SK-MEL-5 (cell line): ENCODE results near the gene PLA2G4B. TPM values are rescaled to one million over a fixed set of nuclear protein-coding genes. Genes with fewer than 3 reads are reported as not detected.

Experiments used
- DNase-seq: peaks from one replicate; pipeline ENCODE4 v3.0.0-alpha.2; 2016; ENCODE audit warnings: low read depth, low spot score
- in situ Hi-C: cut with HindIII; loops from 2 replicates; pipeline ENCODE4 v1.10.0; 2016; ENCODE audit warnings: low sequenced_read_pairs, high pct_unique_total_duplicates, low pct_unique_long_range_greater_than_20kb
- total RNA-seq: library from RNA; depleted of rRNA; stranded (reverse); fragments of >200 nt; shearing (Covaris generic); gene quantifications from 2 replicates; pipeline ENCODE4 v1.2.3, GENCODE V29; 2014

PLA2G4B gene
- total RNA-seq, 1 experiment from 2014 or later, result 3.1 TPM

DNA sequence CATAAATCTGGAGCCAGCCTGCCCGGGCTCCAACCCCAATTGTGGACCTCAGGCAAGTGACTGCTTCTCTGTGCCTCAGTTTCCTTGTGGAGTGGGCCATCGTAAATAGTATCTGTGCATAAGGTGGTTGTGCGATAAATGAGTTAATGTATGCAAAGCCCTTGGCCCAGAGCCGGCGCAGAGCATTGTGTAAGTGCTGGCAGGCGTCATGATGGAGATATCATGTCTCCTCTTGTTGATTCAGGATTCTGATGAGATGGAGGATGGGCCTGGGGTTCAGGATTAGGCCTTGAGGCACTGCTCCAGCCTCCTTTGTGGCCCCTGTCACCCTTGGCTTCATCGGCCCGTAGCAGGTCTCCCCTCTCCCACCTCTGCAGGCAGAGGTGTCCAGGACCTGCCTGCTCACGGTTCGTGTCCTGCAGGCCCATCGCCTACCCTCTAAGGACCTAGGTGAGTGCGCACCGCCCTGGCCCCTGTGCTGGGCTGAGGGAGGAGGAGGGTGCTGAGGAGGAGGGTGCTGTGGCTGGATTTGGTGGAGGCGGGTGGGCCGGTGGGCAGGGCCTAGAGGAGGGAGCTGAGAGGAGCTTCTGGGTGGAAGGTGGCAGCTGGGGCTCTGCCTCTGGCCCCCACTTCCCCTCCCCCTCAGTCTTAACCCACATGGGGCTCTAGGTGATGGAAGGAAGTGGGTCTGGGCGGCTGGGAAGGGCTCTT, 1.3 kb downstream of the PLA2G4B start:
- DNase-seq, result no peak
- in situ Hi-C loops, result no loop called here

DNA sequence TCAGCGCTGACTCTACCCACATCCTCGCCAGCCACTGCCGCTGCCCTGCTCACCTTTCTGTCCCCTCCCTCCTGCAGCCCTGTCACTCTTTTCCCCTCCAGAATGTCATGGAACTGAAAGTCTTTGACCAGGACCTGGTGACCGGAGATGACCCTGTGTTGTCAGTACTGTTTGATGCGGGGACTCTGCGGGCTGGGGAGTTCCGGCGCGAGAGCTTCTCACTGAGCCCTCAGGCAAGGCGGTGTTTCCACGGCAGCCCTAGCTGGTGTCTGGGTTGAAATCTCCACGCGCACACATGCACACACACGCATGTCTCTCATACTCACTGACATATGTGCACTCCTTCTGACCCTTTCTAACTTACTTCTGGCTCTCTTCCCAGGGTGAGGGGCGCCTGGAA, 2.0 kb downstream of the PLA2G4B start:
- in situ Hi-C loops, result no loop called here

DNA sequence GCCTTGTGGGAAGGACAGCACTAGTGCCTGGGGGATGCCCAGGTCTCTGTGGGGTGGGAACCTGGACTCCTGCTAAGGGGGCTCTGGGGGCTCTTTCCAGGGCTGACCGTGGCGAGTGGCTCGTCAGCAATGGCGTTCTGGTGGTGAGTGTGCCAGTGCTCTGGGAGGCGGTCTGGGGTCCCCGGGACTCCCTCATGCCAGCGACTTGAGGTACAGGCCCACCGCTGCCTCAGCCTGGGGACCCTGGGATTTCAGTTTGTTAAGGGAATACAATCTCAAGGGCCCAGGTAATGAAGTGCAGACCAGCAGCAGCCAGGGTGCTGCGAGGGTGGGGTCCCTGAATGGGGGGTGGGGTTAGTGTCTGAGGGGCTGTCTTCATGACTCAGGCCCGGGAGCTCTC, 2.5 kb downstream of the PLA2G4B start:
- DNase-seq, result no peak
- in situ Hi-C loops, result no loop called here

More for the DNA sequence above, 2.0 kb downstream of the PLA2G4B start:
- no peak for DNase-seq

DNA sequence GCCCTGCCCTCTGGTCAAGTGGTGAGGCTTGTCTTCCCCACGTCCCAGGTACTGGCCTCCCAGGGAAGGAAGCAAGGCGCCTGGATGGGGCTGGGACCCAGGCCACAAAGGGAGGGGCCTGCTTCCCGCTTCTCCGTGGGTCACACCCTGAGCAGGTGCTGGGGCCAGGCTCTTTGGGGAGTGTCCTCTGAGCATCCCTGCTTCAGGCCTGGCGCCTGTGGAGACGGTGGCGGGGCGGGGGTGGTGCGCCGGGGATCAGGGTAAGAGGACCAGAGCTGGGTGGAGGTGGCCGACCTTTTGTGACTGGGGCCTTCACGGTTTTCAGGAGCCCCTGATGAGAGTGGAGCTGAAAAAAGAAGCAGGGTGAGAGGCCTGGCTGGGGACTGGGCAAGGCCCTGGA, 3.6 kb downstream of the PLA2G4B start:
- in situ Hi-C loops, result no loop called here
- DNase-seq, result no peak

DNA sequence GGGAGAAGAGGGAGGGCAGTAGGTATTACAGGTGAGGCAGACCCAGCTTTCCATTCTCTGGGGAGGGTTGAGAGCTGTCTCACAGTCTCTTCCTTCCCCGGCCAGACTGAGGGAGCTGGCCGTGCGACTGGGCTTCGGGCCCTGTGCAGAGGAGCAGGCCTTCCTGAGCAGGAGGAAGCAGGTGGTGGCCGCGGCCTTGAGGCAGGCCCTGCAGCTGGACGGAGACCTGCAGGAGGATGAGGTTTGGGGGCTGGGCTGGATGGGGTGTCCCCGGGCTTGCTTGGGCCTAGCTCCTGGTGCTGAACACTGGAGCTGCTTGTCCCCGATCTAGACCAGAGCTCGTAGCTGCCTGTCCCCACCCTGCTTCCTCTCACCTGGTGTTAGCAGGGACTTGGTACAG, 4.9 kb downstream of the PLA2G4B start:
- in situ Hi-C loops, result no loop called here
- no peak for DNase-seq

DNA sequence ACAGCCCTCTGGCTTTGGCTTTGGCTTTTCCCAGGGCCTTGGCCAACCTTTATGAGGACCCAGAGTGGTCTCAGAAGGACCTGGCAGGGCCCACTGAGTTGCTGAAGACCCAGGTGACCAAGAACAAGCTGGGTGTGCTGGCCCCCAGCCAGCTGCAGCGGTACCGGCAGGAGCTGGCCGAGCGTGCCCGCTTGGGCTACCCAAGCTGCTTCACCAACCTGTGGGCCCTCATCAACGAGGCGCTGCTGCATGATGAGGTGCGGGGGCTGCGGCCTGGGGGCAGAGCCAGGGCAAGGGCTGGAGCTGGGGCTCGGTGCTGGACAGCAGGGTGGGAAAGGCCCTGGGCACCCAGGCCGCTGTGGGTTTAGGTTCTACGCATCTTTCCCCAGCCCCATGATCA, 6.2 kb downstream of the PLA2G4B start:
- in situ Hi-C loops, result no loop called here
- DNase-seq, result no peak

DNA sequence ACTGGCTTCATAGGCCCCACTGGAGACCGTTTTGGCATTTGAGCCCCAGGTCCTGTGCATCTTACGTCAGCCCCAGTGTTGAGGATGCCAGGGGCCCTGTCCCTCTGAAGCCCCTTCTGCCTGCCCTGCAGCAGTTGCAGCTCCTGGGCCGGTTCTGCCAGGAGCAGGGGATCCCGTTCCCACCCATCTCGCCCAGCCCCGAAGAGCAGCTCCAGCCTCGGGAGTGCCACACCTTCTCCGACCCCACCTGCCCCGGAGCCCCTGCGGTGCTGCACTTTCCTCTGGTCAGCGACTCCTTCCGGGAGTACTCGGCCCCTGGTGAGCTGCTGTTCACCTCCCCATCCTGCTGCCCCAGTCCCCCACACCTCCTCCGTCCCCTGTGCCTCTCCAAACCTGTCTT, 8.6 kb downstream of the PLA2G4B start:
- DNase-seq, result no peak
- in situ Hi-C loops, result no loop called here

DNA sequence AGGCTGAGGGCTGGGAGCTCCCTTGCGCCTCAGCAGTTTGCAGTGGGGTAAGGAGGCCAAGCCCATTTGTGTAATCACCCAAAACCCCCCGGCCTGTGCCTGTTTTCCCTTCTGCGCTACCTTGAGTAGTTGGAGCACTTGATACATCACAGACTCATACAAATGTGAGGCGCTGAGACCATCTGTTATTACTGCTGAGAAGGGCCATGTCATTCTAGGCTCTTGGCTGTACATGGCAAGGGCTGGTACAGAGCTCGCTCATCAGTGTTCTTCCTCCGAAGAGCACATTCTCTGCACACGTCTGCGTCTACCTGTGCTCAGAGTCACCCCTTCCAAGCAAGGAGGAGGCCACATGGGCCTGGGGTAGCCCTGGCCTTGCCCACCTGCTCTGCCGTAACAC, 9.3 kb downstream of the PLA2G4B start:
- in situ Hi-C loops, result no loop called here

DNA sequence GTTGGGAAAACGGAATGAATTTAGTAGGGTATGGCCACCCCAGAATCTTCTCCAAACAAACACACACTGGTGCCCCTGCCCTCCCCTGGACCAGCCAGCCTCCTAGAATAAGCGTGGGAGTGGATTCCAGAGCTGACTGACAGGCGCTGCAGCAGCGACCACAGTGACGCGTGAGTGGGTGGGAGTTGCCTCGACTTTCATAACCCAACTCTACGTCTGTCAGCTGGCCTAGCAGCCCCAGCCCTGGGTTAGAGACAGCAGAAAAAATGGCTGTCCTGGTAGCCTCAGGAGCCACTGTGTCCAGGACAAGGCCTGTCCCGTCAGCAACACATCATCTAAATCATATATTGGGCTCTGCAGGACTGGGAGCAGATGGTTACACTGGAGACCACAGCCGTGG, 10.0 kb downstream of the PLA2G4B start:
- in situ Hi-C loops, result no loop called here
- DNase-seq, result no peak

More for the DNA sequence above, 9.3 kb downstream of the PLA2G4B start:
- DNase-seq, result no peak

DNA sequence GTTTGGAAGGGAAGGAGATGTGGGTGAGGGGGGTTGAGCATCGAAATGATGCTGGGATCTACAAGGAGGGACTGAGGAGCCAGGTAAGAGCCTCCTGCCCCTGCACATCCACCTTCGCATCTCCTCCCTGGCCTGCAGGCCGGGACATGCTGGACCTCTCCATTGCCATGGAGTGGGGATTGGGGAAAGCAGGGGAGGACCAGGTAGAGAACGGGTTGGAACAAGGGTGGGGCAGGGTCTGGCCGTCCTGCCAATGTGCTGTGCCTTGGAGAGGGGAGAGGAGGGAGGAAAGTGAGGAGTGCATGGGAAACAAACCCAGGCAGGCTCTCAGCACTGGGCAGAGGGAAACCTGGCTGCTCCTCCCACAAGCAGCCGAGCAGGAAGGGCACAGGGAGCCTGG, 10.6 kb downstream of the PLA2G4B start:
- no peak for DNase-seq
- in situ Hi-C loops, result no loop called here

DNA sequence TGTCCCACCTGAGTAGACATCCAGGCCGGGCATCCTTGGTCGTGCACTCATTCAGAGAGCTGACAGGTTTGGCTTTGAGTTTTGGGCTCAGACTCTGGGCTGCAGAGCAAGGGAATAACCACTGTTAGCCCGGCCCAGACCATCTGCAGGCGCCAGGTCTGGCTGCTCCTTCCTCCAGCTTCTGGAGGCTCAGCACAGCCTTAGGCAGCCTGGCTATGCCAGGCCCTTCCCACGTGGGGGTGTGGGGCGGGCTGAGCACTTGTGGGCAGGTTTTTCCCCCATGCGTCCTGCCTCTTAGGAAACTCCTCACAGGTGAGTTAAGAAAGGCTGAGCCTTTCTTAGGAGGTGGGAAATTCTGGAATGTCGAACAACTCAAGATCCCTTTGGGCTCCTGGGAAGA, 11.2 kb downstream of the PLA2G4B start:
- DNase-seq, result no peak
- in situ Hi-C loops, result no loop called here

DNA sequence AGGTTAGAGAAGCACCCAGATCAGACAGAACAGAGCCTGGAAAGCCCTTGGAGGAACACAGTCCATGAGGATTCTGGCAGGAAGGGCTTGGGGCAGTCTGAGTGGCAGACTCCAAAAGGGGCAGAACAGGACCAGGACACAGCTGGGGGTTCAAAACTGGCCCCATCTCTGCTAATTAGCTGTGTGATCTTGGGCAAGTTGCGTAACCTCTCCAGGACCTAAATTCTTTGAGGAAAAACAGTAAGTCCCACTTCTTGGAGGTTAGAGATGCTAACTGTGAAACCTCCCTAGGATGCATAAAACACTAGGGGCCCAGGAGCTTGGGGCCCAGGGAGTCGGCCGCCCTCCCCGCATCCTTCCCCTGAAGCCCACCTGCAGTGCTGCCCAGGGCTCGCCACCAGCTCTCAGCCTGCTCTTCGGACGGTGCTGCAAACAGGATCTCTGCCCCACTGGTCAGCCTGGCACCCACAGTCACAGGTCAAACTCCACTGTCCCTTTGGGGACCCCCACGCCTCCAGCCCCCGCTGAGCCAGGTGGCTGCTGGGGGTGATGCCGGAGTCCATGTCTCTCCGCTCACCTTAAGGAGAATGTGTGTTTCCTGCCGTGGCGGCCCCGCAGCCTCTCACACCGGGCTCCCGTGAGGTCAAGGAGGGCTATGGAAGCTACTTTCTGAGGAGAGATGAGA, 12.0 kb downstream of the PLA2G4B start:
- no peak for DNase-seq
- in situ Hi-C loops, result no loop called here

DNA sequence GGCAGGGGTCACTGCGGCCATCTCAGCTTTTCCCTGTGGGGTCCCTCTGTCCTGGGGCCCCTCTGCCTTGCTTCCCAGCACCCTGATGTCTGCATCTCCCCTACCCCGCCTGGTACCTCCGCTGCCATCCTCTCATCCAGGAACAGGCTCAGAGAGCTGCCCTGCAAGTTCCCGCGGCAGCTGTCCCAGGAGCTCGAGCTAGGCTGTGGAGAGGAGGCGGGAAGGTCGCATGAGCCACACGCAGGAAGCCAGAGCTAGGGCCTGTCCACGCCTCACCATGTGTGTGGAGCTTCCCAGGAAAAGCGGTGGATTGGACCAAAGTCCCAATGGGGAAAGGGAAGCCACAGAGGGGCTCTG, 12.5 kb downstream of the PLA2G4B start:
- in situ Hi-C loops, result no loop called here
- no peak for DNase-seq

DNA sequence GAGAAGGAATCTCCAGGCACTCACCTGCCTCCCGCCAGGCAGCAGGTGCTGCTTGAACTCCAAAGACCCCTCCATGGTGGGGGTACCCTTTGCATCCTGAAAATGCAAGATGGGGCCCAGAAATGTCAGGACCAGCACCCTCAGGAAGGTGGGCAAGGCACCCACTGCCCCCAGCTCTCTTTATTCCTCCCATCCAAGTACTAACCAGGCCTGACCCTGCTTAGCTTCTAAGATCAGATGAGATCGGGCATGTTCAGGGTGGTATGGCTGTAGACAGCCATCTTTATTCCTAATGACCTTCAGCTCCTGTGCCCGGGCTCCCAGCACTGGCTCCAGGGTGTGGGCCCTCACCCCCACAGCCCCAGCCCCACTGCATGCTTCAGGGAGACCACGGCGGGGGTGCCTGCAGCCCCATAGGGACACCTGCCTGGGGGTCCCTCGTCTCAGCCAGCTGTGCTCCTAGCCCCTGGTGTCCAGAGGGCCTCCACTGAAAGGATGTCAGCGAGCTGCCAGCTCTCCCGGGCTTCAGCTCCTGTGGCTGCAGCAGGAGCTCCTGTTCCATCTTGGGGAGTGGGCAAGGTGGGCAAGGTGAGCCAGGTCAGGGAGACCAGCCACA, 13.2 kb downstream of the PLA2G4B start:
- no peak for DNase-seq
- in situ Hi-C loops, result no loop called here

DNA sequence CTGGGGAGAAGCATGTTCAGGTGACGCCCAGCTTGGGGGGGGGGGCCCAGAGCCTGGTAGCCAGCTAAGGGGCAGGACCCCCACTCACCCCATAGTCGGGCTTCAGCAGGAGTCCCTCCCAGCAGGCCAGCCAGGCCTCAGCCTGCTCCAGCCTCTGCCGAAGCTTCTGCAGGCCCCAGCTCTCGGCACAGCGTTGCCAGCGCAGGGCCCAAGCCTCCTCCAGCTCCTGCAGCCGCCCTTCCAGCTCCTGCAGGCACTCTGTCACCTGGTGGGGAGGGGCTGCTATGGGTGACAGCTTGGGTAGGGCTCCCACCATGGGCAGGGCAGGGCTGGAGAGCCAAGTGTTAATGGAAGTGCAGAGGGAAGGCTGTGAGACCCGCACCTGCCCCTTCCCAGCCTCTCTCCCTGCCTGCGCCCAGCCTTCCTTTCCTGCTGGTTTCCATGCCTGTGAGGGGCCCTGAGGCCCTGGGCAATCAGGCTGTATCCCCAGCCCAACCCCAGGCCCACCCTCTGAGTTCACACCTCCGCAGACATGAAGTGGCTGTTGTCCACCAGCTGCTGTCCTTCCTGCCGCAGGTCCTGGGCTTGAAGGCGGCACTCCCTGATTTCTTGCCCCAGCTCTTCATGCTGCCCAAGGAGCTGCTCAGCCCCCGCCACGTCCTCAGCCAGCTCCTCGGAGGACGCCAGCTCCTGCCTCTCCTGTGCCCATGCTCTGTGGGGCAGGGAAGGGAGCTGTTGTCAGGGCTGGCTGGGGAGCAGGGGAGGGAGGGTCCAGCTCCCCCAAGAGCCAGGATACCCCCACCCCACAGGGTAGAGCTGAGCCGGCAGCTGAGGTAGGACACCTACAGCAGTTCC, 14.3 kb downstream of the PLA2G4B start:
- in situ Hi-C loops, result no loop called here
- DNase-seq, result no peak

DNA sequence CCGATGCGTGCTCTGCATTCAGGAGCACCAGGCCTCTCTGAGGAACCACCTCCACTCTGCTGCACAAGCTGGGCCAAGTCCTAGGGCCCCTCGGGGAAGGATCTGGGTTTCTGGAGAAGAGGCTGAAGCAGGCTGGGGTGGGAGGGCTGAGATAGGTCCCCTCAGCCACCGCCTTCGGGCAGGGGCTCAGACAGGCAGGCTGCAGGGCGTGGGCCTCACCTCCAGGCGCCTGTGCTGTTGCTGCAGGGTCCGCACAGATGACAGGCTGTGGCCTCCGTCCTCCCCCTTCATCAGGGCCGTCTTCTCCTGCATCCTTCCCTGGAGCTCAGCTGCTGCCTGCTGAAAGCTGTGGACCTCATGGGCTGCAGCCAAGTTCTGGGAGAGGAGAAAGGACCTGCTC, 15.2 kb downstream of the PLA2G4B start:
- in situ Hi-C loops, result no loop called here
- DNase-seq, result no peak

DNA sequence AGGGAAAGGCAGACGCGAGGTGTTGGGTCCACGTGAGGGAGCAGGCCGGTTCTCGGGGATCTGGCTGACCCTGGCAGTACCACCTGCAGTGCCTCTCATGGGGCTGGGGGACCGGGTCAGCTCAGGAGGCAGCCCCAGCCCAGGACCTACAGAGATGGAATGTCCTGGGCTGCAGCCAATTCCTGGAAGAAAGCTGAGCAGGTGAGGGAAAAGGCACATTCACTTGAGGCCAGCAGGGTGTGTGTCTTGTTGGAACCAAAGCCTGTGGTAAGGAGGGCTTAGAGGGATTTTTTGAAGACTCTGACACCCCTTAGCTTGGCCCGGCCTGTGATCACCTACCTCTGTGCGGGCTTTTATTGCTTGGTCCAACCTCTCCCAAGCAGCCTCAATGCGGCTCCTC, 15.8 kb downstream of the PLA2G4B start:
- no peak for DNase-seq
- in situ Hi-C loops, result no loop called here

DNA sequence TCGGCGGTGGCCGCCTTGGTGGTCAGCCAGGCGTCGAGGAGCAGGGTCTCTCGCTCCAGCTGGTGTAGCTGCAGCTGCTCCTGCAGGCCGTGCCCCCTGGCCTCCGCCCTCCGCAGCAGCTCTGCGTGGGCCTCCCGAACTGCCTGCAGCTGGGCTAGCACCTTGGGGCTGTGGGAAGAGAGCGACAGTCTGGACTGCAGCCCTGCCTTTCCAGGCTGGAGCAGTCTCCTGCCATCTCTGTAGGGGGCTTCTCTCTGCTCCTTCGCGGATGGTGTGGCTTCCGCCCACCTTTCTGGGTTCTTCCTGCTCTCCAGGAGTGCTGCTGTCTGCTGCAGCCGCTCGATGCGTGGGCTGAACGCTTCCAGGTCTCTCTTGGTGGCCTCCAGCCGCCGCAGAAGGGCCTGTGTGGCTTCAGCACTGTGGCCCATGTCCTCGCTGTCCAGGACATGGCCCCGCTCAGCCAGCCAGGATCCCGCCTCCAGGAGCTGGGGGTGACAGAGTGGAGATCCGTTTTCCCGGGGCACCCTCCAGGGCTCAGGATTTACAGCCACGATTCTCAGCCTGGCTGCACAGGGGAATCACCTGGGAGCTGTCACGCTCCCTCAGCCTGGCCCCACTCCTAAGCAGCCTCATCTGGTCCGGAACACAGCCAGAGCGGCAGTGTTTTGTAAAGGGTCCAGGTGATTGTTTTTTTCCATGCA, 16.8 kb downstream of the PLA2G4B start:
- in situ Hi-C loops, result no loop called here
- no peak for DNase-seq
